Skeletal muscle satellite cell (primary cell): ENCODE results near the gene VAV1.
"Not testable (repeated sequence)": the region's sequence is repeated elsewhere in the genome, so short reads cannot be mapped to it uniquely, and the experiment has no call there.

Source experiments
- H3K27me3 ChIP-seq: 2 replicates; pipeline ENCODE4 v1.7.0; 2013; ENCODE audit warnings: low read length; ENCODE audit not compliant: control insufficient read depth, insufficient read depth
- H3K36me3 ChIP-seq: 2 replicates; pipeline ENCODE4 v1.7.0; 2013; ENCODE audit warnings: mild to moderate bottlenecking, control low read depth, low read length; ENCODE audit not compliant: insufficient read depth
- H3K4me1 ChIP-seq: 2 replicates; pipeline ENCODE4 v1.7.0; 2013; ENCODE audit warnings: low read length; ENCODE audit not compliant: control insufficient read depth, insufficient read depth
- H3K4me2 ChIP-seq: 2 replicates; pipeline ENCODE4 v1.7.0; 2013; ENCODE audit warnings: mild to moderate bottlenecking, low read length
- H3K4me3 ChIP-seq: 2 replicates; pipeline ENCODE4 v1.7.0; 2013; ENCODE audit warnings: low read length
- H3K9ac ChIP-seq: 2 replicates; pipeline ENCODE4 v1.7.0; 2013; ENCODE audit warnings: mild to moderate bottlenecking, low read depth, low read length, moderate library complexity
- H3K9me3 ChIP-seq: replicated peaks from 2 replicates; pipeline ENCODE4 v1.7.0; 2013; ENCODE audit warnings: mild to moderate bottlenecking, control low read depth, low read length

Gene VAV1

DNA sequence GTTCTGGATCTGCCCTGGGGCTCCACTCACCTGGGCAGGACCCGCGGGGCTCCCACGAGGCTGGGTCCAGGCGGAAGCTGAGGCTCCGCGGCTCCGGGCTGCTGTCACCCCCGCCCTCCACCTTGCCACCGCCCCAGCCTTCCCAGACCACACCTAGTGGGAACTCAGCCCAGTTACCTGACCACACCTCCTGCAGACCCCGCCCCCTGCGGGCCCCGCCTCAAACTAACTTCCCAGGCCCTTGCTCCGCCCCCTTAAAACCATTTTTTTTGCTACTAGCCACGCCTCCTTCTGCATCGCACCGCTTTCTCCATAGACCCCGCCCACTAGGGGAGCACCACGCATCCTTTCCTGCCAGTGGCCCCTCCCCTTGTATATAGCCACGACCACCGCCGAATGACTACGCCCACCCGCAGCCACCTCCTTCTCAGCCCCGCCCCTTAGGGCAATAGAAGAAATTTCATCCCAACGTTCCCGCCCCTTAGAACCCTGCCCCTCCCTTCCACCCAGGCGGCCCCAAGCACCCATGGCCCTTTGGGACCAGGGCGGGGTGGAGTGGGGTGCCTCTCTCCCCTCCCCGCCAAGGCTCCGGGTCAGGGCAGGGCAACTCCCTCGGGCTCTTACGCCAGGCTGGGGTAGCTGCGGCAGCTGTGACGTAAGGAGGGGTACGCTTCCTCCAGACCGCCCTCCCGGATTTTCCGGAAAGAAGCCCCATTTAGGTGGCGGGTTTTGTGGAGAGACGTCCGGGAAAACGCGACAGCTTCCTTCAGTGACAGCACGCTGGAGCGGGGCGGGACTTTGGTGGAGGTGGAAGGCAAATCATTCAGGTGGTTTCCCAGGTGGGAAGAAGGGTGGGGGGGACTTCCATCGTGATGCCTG lies 4.9 kb upstream of the VAV1 start, which contains the start of gene SH2D3A:
Gene SH2D3A, minus strand, starts transcription at position 79 of the 879 bp plus-strand sequence. CDS start 3,687 bp downstream, outside the sequence.
- Histone ChIP-seq H3K9ac (no peak within 1 kb of the TSS), H3K4me1 (peaks cover 5% of the 10 kb centered on the region), H3K36me3 (no peaks in the 10 kb centered on the region)

DNA sequence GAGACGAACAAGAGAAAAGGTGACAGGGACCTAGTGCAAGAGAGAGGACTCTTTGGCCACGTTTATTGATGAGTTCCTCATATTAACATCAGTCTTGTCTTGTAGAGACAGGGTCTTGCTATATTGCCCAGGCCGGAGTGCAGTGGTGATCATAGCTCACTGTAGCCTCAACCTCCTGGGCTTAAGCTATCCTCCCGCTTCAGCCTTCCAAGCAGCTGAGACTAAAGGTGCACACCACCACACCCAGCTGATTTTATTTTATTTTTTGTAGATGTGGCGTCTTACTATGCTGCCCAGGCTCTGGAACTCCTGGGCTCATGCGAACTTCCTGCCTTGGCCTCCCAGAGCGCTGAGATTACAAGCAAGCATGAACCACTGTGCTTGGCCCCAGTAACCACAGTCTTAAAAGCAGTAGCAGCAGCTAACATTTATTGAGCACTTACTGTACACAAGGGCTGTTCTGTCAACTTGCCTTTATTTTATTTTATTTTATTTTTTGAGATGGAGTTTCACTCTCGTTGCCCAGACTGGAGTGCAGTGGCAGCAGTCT lies 4.2 kb upstream of the VAV1 start:
- H3K4me3 ChIP-seq: no peak overlapping the region
- H3K27me3 ChIP-seq: peaks cover 22% of the 10 kb centered on the region
- no peaks in the 10 kb centered on the region for H3K36me3 ChIP-seq
- no peaks in the 10 kb centered on the region for H3K9me3 ChIP-seq
- H3K4me2 ChIP-seq: no peak overlapping the region
- no peak overlapping the region for H3K9ac ChIP-seq
- peaks cover 5% of the 10 kb centered on the region for H3K4me1 ChIP-seq

More for the DNA sequence above, 4.9 kb upstream of the VAV1 start, which contains the start of gene SH2D3A:
- Histone ChIP-seq H3K9me3 (no peaks in the 10 kb centered on the region), H3K27me3 (peaks cover 22% of the 10 kb centered on the region), H3K4me2 (peak within 1 kb of the TSS; percentile 25), H3K4me3 (no peak within 1 kb of the TSS)

- Histone ChIP-seq H3K4me2 (no peak overlapping the region), H3K4me1 (peaks cover 5% of the 10 kb centered on the region), H3K27me3 (peaks cover 22% of the 10 kb centered on the region), H3K4me3 (no peak overlapping the region), H3K36me3 (no peaks in the 10 kb centered on the region), H3K9ac (no peak overlapping the region), H3K9me3 (no peaks in the 10 kb centered on the region)
Measured at GRCh38 chr19:6769006-6769619, 3.4 kb upstream of the VAV1 start.

GRCh38 chr19:6771648-6772027 lies 870 bp upstream of the VAV1 start:
- H3K27me3 ChIP-seq: peaks cover 13% of the 10 kb centered on the region
- not testable (repeated sequence) for H3K4me3 ChIP-seq, H3K36me3 ChIP-seq, H3K4me1 ChIP-seq, H3K9me3 ChIP-seq, H3K4me2 ChIP-seq, H3K9ac ChIP-seq

DNA sequence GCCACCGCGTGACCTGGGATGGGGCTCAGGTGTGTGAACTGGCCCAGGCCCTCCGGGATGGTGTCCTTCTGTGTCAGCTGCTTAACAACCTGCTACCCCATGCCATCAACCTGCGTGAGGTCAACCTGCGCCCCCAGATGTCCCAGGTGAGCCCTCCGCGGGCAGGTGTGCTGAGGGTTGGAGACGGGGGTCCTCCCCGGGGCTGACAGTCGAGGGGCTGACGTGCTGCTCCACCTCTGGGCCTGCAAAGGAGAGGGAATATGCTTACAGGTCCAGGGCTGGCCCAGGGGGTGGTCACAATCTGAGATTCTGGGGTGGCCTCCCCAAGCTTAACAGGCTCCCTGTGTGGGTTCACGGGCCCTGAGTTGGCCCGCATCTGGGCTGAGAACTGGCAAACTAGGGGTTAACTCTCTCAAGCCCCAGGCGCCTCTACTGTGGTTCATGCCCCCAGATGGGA lies 386 bp downstream of the VAV1 start:
- Histone ChIP-seq H3K27me3 (peaks cover 3% of the 10 kb centered on the region), H3K36me3 (no peaks in the 10 kb centered on the region), H3K4me2 (no peak overlapping the region), H3K4me1 (no peaks in the 10 kb centered on the region), H3K4me3 (no peak overlapping the region), H3K9ac (no peak overlapping the region), H3K9me3 (no peaks in the 10 kb centered on the region)

DNA sequence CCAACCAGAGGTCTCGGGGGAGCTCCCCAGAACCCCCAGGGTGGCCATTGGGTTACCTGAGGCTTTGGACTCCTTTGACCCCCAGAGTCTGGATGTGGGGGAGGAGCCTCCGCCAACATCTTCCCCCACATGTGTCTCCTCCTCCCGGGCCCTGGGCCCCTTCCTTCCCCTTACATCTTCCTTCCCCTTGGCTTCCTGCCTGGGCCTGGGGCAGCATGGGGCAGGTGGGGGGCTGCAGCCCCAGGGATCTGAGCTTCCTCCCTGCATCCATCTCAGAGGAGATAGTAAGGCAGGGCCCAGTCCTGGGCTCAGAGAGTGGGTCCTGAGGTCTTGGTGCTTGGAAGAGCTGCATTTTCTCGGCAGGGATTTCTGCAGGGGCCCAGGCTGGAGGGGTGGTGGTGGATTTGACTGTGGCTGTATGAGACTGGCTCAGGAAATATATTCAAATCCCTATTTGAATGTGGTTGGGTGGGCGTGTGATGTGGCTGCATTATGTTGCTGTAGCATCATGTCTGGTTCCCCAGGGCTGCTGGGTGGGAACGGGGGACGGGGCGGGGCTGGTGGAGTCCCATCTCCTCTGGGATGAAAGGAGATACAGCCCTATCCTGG lies 919 bp downstream of the VAV1 start:
- Histone ChIP-seq H3K4me3 (no peak overlapping the region), H3K4me2 (no peak overlapping the region), H3K27me3 (no peaks in the 10 kb centered on the region), H3K9me3 (no peaks in the 10 kb centered on the region), H3K9ac (no peak overlapping the region), H3K4me1 (no peaks in the 10 kb centered on the region), H3K36me3 (no peaks in the 10 kb centered on the region)

DNA sequence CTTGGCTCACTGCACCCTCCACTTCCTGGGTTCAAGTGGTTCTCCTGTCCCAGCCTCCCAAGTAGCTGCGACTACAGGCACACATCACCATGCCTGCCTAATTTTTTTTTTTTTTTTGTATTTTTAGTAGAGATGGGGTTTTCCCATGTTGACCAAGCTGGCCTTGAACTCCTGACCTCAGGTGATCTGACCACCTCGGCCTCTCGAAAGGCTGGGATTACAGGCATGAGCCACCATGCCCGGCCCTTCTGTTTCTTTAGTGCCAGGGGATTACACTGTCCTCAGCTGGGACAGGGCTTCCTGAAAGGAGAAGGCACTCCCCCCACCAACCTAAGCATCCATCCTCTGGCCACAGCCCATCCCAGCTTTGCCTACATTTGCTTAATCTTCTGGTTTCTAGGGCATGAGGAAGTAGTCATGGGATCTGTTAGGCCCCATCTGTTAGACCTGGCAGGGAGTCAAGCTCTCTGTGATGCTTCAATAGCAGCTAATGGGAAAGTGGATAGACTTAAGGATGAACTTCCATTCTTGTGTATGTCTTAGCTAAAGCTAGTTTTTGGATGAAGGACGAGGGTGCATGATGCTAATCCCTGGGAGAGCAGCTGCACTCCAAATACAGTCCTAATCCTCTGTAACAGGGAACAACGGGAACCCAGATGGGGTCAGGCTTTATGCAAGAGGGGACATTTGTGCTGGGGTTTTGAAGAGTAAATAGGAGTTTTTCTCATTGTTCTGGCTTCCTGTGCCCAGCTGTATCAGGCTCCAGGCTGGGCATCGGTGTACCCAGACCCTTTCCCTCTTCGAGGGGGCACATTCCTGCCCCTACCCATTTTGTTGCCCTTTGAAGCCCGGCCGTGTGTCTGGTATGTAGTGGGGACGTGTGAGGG lies 2.6 kb downstream of the VAV1 start:
- Histone ChIP-seq H3K4me1 (no peaks in the 10 kb centered on the region), H3K4me3 (no peak overlapping the region), H3K4me2 (no peak overlapping the region), H3K27me3 (no peaks in the 10 kb centered on the region), H3K9me3 (no peaks in the 10 kb centered on the region), H3K36me3 (no peaks in the 10 kb centered on the region), H3K9ac (no peak overlapping the region)

GRCh38 chr19:6776045-6776444 lies 3.5 kb downstream of the VAV1 start:
- not testable (repeated sequence) for H3K4me2 ChIP-seq, H3K9me3 ChIP-seq, H3K9ac ChIP-seq, H3K4me3 ChIP-seq, H3K27me3 ChIP-seq, H3K36me3 ChIP-seq, H3K4me1 ChIP-seq

DNA sequence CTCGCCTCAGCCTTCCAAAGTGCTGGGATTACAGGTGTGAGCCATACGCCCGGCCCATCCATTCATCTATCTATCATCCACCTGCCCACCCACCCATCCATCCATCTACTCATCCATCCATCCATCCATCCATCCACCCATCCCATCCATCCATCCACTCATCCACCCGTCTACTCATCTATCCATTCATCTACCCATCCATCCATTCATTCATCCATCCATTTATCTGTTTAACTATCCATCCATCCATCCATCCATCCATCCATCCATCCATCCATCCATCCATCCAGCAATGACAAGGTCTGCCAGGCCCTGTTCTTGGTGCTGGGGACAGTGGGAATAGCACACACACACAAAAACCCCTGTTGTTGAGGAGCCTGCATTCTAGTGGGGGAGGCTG lies 4.5 kb downstream of the VAV1 start:
- Histone ChIP-seq H3K36me3 (no peaks in the 10 kb centered on the region), H3K9ac (no peak overlapping the region), H3K4me1 (no peaks in the 10 kb centered on the region), H3K9me3 (no peaks in the 10 kb centered on the region), H3K27me3 (no peaks in the 10 kb centered on the region), H3K4me3 (no peak overlapping the region), H3K4me2 (no peak overlapping the region)

DNA sequence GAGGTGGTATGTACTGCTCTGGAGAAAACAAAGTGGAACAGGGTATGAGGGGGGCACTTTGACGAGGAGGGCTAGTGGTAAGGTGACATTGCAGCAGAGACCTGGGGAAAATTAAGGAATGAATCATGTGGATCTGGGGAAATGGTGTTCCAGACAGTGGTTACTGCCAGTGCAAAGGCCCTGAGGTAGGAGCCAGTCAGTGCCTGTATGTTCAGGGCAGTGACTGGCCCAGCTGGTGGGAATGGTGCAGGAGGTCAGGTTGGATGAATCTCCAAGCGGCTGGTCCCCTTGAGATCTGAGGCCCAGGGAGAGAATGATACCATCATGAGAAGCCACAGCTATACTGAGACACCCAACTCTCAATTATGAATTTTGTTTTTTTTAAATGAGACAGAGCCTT lies 4.9 kb downstream of the VAV1 start:
- H3K27me3 ChIP-seq: no peaks in the 10 kb centered on the region
- no peak overlapping the region for H3K9ac ChIP-seq
- H3K4me1 ChIP-seq: no peaks in the 10 kb centered on the region
- no peak overlapping the region for H3K4me3 ChIP-seq
- H3K9me3 ChIP-seq: no peaks in the 10 kb centered on the region
- H3K36me3 ChIP-seq: no peaks in the 10 kb centered on the region
- H3K4me2 ChIP-seq: no peak overlapping the region

GRCh38 chr19:6778386-6778785 lies 5.9 kb downstream of the VAV1 start:
- Histone ChIP-seq H3K9me3 (no peaks in the 10 kb centered on the region), H3K9ac (no peak overlapping the region), H3K4me1 (no peaks in the 10 kb centered on the region), H3K4me2 (no peak overlapping the region), H3K36me3 (no peaks in the 10 kb centered on the region), H3K27me3 (no peaks in the 10 kb centered on the region), H3K4me3 (no peak overlapping the region)
